Amniotic epithelial cell (primary cell): Measurements from ENCODE around the gene RGS19.

ENCODE experiments used
- DNase-seq: peaks from one replicate; pipeline ENCODE4 v3.0.0-alpha.2; 2010; ENCODE audit warnings: low read depth

RGS19 gene

DNA sequence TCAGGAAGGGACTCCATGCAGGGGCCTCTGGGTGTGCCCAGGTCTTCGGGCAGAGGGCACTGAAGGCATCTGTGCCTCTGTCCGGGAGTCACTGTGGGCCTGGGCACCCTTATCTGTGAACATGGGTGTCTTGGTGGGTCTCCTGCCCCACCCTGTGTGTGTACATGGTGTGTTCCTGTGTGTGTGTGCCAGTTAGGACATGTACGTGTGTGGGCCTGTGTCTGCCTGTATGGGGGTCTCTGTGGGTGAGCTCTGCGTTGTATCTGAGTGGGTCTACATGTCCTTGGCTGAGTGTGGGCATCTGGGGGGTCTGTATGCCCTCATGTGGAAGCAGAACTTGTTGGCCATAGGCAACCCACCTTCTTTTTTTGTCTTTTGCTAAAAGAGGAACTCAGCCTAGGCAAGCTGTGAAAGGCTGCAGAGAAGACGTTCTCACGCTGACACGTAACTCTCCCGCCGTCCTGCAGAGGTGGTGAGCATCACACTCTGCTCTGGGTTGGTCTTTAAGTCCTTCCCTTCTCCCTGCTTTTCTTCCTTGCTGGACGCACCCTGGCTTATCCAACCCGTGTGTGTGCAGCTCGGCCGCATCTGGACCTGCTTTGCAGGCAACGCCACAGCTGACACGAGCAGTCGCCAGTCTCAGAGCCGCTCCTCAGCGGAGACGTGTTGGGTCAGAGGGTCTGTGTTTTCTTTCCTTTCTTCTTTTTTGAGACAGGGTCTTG, 28.6 kb upstream of the RGS19 start:
- no peak for DNase-seq

DNA sequence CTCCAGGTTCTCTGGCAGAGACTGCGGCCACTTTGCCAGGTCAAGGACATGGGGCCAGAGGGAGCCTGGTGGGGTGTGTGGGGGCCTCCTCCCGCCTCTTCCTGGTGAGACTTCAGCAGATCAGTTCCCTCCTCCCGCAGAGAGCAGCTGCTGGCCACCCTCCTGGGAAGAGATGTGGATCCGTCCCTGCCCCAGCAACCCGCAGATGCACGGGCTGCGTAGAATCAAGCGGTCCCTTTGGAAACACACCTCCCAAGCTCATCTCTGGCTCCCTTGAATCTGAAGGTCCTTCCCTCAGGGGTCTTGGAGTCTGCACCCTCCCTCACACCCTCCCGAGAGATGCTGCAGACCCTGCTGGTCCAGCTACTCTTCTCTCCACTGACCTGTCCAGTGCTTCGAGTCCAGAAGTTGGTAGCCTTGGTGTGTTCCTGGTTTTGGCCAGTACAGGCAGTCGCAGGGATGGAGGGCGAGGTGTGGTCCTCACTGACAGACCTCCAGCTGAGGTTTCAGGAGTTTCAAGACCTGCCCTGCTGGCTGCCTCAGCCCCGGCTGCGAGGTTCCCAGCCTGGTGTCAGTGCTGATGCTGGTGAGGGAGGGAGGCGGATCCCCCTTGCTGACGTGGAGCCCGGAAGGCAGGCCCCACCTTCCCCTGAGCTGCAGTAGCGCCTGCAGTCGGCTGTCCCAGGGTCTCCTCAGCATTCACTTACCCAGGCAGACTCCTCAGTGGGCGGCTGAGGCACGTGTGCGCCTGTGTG, 27.8 kb upstream of the RGS19 start, which contains the start of gene NPBWR2:
TSS of gene NPBWR2 (minus strand) at position 585 of the 755 bp plus-strand sequence. CDS start 734 bp downstream, outside the sequence.
- no peak for DNase-seq

DNA sequence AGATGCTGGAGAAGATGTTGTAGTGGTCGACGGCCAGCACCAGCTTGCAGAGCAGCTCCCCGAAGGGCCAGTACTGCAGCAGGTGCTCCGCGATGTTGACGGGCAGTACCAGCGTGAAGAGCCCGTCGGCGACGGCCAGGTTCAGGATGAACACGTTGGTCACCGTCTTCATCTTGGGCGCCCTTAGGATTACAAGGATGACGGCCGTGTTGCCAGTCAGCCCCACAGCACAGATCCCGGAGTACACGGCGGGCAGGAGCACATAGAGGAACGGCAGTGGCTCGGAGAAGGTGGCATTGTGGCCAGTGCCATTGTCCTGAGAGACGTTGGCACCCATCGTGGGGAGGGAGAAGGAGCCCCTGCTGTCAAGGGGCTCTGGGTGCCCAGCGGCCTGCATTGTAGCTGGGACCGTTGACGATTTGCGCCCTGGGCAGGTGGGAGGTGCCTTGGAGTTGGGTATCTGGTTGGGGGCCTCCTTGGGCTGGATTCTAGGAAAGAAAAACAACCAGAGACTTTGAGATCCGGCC, 27.2 kb upstream of the RGS19 start:
- no peak for DNase-seq

DNA sequence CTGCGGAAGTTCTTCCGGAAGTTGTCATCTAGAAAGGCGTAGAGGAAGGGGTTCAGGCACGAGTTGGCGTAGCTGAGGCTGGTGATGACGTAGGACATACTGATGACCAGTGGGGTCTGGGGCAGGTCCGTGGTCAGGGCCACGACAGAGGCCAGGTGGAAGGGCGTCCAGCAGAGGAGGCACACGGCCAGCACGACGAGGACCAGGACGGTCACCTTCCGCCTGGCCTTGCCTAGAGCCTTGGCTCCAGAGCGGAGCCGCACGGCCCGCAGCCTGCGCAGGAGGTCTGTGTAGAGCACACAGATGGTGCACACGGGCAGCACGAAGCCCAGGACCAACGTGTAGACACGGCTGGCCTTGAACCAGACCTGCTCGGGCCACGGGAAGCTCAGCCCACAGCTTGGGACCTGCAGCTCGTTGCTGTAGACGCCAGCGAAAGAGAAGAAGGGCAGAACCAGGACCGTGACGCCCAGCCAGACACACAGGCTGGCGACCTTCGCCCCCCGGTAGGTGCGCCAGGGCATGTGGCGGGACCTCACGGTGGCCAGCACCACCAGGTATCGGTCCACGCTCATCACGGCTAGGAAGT, 26.6 kb upstream of the RGS19 start:
- no peak for DNase-seq

DNA sequence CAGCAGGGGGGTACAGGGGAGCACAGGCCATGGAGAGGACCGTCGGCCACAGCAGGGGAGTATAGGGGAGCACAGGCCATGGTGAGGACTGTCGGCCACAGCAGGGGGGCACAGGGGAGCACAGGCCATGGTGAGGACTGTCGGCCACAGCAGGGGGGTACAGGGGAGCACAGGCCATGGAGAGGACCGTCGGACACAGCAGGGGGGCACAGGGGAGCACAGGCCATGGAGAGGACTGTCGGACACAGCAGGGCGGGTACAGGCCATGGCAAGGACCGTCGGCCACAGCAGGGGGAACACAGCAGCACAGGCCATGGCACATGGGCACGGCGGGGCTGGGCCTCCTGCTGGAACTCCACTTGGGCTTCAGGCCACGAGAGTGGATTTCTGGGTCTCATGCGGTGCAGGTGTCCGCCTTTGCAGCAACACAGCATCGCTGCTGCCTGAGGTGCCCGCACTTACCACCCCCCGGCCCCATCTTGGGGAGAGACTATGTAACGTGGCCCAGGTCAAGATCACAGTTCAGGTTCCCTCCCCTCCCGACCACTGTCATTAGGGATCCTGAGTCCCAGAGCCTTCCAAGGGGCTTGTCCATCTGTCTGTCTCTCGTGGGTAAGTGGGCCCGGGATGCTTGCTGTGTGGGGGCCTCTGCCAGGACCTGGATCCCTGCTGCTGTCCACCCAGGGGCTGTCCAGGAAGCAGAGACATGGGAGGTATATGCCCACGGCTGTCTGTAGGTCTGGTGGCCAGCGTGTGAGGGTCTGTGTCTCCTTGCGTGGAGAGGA, 25.5 kb upstream of the RGS19 start:
- no peak for DNase-seq

DNA sequence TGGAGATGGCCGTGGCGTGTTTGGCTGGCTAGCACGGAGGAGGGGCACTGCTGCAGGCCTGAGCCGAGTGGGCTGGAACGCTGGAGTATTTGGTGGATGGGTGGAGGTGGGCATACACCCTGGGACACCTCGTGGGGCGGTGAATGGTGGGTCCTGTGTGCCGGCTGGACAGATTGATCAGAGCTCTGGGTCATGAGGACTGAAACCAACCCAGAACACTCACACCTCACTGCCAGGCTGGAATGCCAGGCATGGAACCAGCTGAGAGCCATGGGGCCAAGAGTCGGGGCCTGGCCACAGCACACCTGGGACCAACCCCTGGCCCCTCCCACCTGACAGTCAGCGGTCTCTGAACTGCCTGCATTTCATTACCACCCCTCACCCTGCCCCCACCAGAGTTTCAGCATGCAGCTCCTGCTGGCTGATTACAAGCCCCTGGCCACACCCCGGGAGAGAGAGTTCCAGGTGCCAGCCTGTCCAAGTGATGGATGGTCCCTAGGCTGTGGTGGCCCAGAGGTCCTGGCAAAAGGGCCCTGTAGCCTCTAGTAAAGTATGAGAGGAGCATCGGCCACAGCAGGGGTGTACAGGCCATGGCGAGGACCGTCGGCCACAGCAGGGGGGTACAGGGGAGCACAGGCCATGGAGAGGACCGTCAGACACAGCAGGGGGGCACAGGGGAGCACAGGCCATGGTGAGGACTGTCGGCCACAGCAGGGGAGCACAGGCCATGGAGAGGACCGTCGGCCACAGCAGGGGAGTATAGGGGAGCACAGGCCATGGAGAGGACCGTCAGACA, 24.8 kb upstream of the RGS19 start:
- no peak for DNase-seq

DNA sequence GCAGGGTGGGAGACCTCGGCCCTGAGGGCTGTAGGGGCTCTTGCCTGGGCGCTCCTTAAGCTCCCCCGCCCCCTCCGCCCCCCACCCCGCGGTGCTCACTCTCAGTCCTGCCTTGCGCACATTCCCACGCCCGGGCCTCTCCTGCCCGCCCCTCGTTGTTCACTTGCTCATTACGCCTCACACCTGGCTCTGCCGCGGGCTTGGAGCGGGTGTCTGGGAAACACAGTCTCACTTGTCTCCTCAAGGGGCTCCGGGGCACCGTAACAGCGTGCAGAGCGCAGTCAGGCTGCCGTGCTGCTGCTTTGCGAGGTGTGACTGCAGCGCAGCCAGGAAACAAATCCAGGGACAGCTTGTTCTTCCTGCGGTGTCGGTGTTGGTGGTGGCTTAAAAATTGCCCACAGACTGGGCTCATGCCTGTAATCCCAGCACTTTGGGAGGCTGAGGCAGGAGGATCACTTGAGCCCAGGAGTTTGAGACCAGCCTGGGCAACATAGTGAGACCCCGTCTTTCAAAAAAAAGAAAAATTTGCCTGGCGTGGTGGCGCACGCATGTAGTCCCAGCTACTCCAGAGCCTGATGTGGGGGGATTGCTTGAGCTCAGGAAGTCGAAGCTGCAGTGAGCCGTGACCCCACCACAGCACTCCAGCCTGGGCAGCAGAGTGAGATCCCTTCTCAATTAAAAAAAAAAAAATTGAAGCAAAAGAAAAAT, 23.5 kb upstream of the RGS19 start:
- DNase-seq: no peak

DNA sequence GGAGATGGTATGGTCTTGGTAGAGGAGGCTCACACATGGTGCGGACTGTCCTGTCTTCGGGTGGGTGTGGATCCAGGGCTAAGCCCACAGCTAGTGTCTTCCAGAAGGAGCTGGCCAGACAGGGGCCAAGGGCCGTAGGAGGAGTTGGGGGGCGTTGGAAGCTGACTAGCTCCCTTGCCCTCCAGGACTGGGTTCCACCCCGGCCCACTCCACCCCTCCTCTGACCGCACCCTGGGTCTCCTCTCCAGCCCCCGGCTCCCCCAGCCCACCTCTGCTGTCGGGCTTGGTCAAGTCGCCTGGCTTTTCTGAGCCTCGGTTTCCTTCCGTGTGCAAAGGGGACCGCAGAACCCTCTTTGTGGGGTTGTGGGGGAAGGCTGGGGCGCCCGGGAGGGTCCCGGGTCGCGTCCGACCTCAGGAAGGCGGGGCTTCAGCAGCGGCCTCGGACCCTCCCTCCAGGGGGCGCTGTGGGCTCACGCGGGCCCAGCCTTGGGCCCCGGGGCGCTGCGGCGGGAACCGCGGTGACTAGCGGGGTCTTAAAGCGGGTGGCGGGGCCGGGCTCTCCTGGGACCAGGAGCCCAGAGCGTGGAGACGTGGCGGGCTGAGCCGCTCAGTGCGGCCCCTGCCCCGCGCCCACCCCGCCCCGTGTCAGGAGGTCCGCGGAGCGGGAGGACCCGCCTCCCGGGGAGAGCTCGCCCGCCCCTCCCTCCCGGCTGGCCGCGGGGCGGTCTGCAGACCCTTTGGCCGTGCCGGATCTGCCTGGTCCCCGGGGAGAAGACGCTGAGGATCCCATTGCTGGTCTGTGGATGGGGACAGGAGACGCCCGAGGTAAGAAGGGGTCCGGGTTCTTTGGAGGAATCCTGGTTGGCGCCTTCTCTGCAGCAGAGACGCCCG, 22.7 kb upstream of the RGS19 start:
- DNase-seq: no peak

DNA sequence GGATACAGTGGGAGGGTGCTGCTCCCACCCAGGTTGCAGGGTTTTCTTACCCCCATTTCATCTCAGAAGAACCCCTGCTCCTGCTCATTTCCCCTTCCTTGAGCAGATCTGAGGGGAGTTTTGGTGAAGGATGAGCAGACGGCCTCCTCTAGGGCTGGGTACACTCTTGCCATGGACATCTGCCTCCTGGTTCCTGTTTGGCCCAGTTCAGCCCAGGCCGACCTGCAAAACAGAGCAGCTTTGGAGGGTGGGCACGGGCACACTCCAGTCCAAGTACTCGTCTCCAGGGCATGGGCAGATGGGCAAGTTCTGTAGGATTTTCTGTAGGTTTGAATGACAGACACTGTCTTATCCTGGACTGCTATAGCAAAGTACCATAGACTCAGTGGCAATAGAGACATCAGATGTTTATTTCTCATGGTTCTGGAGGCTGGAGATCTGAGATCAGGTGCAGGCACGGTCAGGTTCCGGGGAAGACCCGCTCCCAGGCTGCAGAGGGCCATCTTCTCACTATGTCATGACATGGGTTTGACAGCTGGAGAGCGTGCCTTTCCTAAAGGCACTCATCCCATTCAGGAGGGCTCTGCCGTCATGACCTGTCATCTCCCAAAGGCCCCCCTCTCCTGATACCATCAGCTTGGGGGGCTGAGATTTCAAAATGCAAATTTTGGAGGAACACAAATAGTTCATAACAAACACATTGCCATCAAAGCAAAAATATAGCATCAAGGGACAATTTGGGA, 21.8 kb upstream of the RGS19 start:
- no peak for DNase-seq

DNA sequence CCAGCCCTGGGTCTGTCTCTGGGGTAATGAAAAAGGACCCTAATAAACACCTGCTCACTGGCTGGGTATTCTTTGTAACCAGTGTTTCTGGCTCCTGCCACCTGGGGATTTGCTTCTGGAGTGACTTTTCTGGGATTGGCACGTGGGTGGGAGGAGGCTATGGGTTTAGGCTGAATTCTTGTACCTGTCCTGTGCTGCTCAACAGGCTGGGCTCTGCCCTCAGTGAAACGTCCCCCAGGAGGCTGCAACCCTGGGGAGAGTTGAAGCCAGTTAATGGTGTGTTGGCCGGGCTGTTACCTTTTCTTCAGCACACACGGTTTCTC, 21.2 kb upstream of the RGS19 start:
- no peak for DNase-seq

DNA sequence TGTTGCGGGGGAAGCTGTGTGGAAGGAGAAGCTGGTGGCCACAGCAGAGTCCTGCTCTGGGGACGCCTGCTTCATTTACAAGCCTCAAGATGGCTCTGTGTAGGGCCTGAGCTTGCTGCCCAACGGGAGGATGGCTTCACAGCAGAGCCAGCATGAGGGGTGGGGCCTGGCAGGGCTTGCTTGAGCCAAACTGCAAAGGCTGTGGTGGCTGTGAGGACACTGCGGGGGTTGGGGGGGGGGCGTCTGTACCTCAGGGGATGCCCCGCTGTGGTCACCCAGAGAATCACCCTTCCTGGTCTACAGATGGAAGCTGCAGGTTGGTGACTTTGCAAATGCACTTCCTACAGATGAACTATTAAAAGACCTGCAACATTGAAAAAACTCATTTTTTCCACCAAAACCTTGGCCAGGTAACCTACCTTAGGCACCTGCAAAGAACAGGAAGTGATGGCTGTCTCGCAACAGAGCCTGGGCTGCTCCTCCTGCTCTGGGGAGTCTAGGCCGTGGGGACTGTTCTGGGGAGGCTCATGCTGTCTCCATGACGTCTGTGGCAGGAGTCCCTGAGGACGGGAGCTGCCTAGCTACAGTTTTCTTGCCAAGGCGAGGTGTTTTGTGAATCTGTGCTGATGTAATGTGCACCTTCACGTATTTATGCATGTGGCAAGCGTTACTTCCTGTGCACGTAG, 20.7 kb upstream of the RGS19 start:
- no peak for DNase-seq

DNA sequence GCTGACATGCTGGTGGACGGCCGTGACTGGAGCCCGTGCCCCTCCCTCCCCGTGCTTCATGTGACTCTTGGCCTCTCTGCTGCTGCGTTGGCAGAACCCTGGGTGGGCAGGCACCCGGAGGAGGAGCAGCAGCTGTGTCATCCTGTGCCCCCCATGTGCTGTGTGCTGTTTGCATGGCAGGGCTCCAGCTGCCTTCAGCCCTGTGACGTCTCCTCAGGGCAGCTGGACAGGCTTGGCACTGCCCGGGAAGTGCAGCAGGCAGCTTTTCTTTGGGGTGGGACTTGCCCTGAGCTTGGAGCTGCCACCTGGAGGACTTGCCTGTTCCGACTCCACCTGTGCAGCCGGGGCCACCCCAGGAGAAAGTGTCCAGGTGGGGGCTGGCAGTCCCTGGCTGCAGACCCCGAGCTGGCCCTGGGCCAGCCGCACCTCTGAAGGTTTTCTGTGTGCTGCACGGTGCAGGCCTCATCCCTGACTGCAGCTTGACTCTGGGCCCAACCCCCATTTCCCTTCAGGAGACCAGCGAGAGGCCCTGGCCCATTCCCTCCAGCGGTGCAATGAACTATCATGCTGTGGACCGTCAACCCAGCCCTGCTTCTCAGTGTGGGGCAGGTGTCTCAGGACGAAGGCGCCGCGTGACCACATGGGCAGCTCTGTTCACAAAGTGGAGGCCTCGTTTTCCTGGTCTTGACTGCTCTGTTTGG, 19.9 kb upstream of the RGS19 start:
- DNase-seq: no peak

DNA sequence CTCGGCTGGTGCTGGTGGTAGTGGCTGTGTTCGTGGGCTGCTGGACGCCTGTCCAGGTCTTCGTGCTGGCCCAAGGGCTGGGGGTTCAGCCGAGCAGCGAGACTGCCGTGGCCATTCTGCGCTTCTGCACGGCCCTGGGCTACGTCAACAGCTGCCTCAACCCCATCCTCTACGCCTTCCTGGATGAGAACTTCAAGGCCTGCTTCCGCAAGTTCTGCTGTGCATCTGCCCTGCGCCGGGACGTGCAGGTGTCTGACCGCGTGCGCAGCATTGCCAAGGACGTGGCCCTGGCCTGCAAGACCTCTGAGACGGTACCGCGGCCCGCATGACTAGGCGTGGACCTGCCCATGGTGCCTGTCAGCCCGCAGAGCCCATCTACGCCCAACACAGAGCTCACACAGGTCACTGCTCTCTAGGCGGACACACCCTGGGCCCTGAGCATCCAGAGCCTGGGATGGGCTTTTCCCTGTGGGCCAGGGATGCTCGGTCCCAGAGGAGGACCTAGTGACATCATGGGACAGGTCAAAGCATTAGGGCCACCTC, 19.2 kb upstream of the RGS19 start:
- DNase-seq: no peak

DNA sequence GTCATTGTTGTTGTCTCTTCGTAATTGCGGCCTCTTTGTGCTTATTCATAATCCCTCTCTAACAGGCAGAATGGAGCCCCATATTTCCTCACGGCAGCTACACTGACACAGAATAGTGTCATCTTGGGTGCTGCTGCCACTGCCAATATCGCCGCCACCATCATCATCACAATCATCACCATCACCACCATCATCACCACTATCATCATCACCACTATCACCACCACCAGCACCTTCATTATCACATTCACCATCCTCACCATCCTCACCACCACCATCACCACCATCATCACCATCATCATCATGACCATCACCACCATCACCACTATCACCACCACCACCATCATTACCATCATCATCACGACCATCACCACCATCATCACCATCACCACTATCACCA, 17.2 kb upstream of the RGS19 start:
- DNase-seq: no peak

DNA sequence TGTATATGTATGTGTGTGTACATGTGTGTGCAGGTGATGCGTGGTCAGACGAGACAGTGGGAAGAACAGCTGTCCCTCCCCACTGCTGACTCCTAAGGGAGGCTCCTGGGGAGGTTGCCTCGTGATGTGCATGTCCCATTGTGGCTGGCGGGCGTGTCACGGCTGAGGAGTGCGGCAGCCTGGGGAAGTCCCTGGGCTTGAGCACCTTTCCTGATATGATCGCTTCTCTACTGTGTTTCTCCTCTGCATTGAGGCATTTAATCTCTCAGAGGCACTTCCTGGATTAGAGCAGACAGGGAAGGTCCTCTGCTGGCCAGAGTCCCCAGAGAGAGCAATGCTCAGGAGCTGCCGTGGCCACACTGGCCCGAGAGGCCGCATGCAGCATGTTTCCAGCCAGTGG, 16.6 kb upstream of the RGS19 start:
- no peak for DNase-seq

DNA sequence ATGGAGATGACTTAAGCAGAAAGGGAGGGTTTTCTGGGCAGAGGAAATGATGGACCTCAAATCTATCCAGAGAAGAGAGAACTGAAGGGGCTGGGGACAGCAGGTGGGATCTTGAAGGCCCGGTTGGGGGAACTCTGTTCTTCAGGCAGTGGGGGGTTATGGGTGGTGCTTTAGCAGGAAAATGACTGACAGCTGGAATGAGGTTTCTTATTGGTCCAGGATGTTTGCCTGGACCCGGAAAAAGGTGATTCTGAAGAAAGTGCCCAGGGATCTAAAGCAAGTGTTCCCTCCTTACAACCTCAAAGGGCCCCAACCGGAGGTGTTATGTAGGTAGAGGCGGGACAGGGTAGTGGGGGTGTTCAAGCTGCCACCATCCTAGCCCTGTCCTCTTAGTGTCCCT, 16.1 kb upstream of the RGS19 start:
- DNase-seq: no peak

DNA sequence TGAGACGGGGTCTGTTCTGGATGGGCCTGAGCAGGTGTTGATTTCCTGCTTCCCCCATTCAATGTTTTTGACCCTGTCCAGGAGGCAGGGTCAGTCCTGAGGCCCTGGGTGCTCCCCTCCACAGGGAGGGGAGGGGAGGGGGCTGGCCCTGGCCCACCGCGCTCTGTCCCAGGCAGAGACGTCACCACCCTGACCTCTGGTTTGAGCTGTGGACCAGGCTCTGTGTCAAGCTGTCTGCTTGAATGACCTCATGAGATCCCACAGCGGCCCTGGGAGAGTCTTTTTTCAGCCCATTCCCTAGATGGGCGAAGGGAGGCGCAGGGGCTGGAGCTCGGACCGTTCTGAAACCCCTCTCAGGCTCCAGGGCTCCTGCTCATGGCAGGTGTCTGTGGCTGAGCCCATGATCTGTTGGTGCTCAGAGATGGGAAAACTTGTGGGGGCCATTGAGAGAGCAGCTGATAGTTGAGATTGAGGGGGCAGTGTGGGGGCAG, 13.7 kb upstream of the RGS19 start:
- DNase-seq: no peak
